Stomach (tissue), 4 donors: ENCODE measurements around the gene PPP1R9A.

Source experiments
- POLR2A ChIP-seq, 4 donors: fragments of 450-650 bp; IDR thresholded peaks; one replicate each; pipeline ENCODE4 v1.6.1; 2016; ENCODE audit warnings: antibody characterized with exemption in 4 of 4, control low read depth in 2 of 4, mild to moderate bottlenecking in 1 of 4, moderate library complexity in 1 of 4
- TF ChIP-seq, protein P1 (sequence below), 7 experiments: fragments of 450-650 bp in 4 of 7; fragments of 200-600 bp in 3 of 7; sonication (generic) in 3 of 7; IDR thresholded peaks; one replicate each; pipeline ENCODE4 v1.5.1; 2016 to 2019; ENCODE audit warnings: antibody characterized with exemption in 7 of 7, control low read depth in 2 of 7, mild to moderate bottlenecking in 1 of 7

DNA sequence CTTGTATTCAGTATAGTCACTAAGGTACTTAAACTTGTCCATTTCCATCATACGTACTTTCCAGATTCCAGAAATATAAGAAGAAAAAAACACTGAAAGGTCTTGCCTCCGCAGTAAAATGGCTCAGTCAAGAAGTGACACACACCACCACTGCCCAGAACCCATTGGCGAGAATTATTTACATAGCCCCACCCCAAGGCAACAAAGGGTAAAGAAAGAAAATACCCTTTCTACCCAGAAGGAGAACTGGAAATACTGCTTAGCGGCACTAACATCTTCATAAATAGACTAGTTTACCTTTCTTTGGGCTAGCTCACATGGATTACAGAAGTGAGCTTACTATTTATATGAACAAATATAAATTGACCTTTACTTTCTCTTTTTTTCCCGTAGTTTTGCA lies 194.0 kb downstream of the PPP1R9A start:
- TF ChIP-seq, protein P1, sequence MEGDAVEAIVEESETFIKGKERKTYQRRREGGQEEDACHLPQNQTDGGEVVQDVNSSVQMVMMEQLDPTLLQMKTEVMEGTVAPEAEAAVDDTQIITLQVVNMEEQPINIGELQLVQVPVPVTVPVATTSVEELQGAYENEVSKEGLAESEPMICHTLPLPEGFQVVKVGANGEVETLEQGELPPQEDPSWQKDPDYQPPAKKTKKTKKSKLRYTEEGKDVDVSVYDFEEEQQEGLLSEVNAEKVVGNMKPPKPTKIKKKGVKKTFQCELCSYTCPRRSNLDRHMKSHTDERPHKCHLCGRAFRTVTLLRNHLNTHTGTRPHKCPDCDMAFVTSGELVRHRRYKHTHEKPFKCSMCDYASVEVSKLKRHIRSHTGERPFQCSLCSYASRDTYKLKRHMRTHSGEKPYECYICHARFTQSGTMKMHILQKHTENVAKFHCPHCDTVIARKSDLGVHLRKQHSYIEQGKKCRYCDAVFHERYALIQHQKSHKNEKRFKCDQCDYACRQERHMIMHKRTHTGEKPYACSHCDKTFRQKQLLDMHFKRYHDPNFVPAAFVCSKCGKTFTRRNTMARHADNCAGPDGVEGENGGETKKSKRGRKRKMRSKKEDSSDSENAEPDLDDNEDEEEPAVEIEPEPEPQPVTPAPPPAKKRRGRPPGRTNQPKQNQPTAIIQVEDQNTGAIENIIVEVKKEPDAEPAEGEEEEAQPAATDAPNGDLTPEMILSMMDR (IDR thresholded peaks at IDR 0.05), result no peak
- no peak for TF ChIP-seq POLR2A (IDR thresholded peaks at IDR 0.05)
